Measurements from ENCODE around the gene WSCD2.

Gene WSCD2

GRCh38 chr12:108238474-108238873 is 109.4 kb downstream of the WSCD2 start:
- DNase-seq = no peak

GRCh38 chr12:108239378-108239777 is 110.3 kb downstream of the WSCD2 start:
- no peak for DNase-seq

GRCh38 chr12:108240027-108240785 is 111.1 kb downstream of the WSCD2 start:
- no peak for DNase-seq

- DNase-seq = no peak
Observed at GRCh38 chr12:108240928-108241327, 111.8 kb downstream of the WSCD2 start.

GRCh38 chr12:108241986-108242703 is 113.1 kb downstream of the WSCD2 start:
- DNase-seq = no peak

GRCh38 chr12:108247130-108247529 is 118.0 kb downstream of the WSCD2 start:
- DNase-seq = no peak

- DNase-seq = no peak
Observed at GRCh38 chr12:108248011-108248410, 118.9 kb downstream of the WSCD2 start.

GRCh38 chr12:108252523-108252922 is 123.4 kb downstream of the WSCD2 start:
- no peak for DNase-seq

GRCh38 chr12:108253540-108253939 is 124.5 kb downstream of the WSCD2 start:
- DNase-seq = no peak

GRCh38 chr12:108254030-108254429 is 124.9 kb downstream of the WSCD2 start:
- DNase-seq = no peak

- no peak for DNase-seq
Observed at GRCh38 chr12:108254517-108255251, 125.6 kb downstream of the WSCD2 start.

GRCh38 chr12:108255252-108255602 is 126.1 kb downstream of the WSCD2 start:
- DNase-seq = no peak

GRCh38 chr12:108257004-108257403 is 127.9 kb downstream of the WSCD2 start:
- no peak for DNase-seq

- DNase-seq = no peak
Observed at GRCh38 chr12:108257610-108258106, 128.6 kb downstream of the WSCD2 start.

- no peak for DNase-seq
Observed at GRCh38 chr12:108260039-108260438, 131.0 kb downstream of the WSCD2 start.

GRCh38 chr12:108260969-108261368 is 131.9 kb downstream of the WSCD2 start:
- no peak for DNase-seq

GRCh38 chr12:108265505-108265904 is 136.4 kb downstream of the WSCD2 start:
- no peak for DNase-seq

- no peak for DNase-seq
Observed at GRCh38 chr12:108266131-108266530, 137.0 kb downstream of the WSCD2 start.

- no peak for DNase-seq
Observed at GRCh38 chr12:108267450-108267849, 138.4 kb downstream of the WSCD2 start.

GRCh38 chr12:108268397-108268796 is 139.3 kb downstream of the WSCD2 start:
- DNase-seq = no peak

- no peak for DNase-seq
Observed at GRCh38 chr12:108269224-108269623, 140.1 kb downstream of the WSCD2 start.

GRCh38 chr12:108270035-108270848 is 141.2 kb downstream of the WSCD2 start:
- no peak for DNase-seq

- DNase-seq = no peak
Observed at GRCh38 chr12:108270849-108271143, 141.7 kb downstream of the WSCD2 start.
